GM23338 (cell line): ENCODE results near the gene STOM. TPM values are rescaled to one million over a fixed set of nuclear protein-coding genes. Genes with fewer than 3 reads are reported as not detected.

ENCODE experiments used
- ATAC-seq: fragments of 200-7000 bp; cut with Tn5 transposase; 3 replicates; pipeline ENCODE4 v1.9.1; 2020
- DNase-seq: peaks from one replicate; pipeline ENCODE4 v3.0.0-alpha.2; 2015; ENCODE audit warnings: low spot score
- H2AFZ ChIP-seq: fragments of 200-600 bp; sonication (generic); 2 replicates; pipeline ENCODE4 v1.8.0; 2016; ENCODE audit warnings: antibody characterized with exemption, mild to moderate bottlenecking, moderate library complexity
- H3F3A ChIP-seq: fragments of 200-600 bp; sonication (generic); replicated peaks from 2 replicates; pipeline ENCODE4 v1.8.0; 2017; ENCODE audit warnings: antibody characterized with exemption, mixed run types, low read depth
- H3K27ac ChIP-seq: fragments of 200-600 bp; sonication (generic); 2 replicates; pipeline ENCODE4 v1.6.1; 2016; ENCODE audit warnings: low read depth
- H3K27me3 ChIP-seq: fragments of 200-600 bp; sonication (generic); 2 replicates; pipeline ENCODE4 v1.8.0; 2016; ENCODE audit warnings: mild to moderate bottlenecking, mixed run types, moderate library complexity; ENCODE audit not compliant: insufficient read depth
- H3K36me3 ChIP-seq: fragments of 200-600 bp; sonication (generic); 2 replicates; pipeline ENCODE4 v1.8.0; 2016; ENCODE audit warnings: mild to moderate bottlenecking; ENCODE audit not compliant: insufficient read depth
- H3K4me1 ChIP-seq: fragments of 200-600 bp; sonication (generic); 2 replicates; pipeline ENCODE4 v1.8.0; 2016; ENCODE audit warnings: mild to moderate bottlenecking, moderate library complexity; ENCODE audit not compliant: insufficient read depth
- H3K4me2 ChIP-seq: fragments of 200-600 bp; sonication (generic); 2 replicates; pipeline ENCODE4 v1.7.1; 2017; ENCODE audit warnings: mixed run types
- H3K4me3 ChIP-seq: fragments of 200-600 bp; sonication (generic); 2 replicates; pipeline ENCODE4 v1.6.1; 2016; ENCODE audit warnings: mixed run types
- H3K79me2 ChIP-seq: fragments of 200-600 bp; sonication (generic); replicated peaks from 2 replicates; pipeline ENCODE4 v1.8.0; 2017; ENCODE audit warnings: mild to moderate bottlenecking; ENCODE audit not compliant: insufficient read depth
- H3K9me2 ChIP-seq: fragments of 200-600 bp; sonication (generic); 2 replicates; pipeline ENCODE4 v1.8.0; 2017; ENCODE audit not compliant: insufficient read depth
- H4K20me1 ChIP-seq: fragments of 200-600 bp; sonication (generic); replicated peaks from 2 replicates; pipeline ENCODE4 v1.8.0; 2017; ENCODE audit warnings: mild to moderate bottlenecking; ENCODE audit not compliant: insufficient read depth
- H3K27ac Mint-ChIP-seq: 2 replicates; pipeline ENCODE4 v1.8.0; 2020; ENCODE audit warnings: inconsistent platforms, mild to moderate bottlenecking, moderate library complexity, mixed read lengths
- H3K27me3 Mint-ChIP-seq: 3 replicates; pipeline ENCODE4 v1.8.0; 2022; ENCODE audit warnings: low read depth, mild to moderate bottlenecking, moderate library complexity, mixed read lengths, inconsistent platforms; ENCODE audit not compliant: insufficient read depth, poor library complexity
- H3K36me3 Mint-ChIP-seq: 3 replicates; pipeline ENCODE4 v1.8.0; 2021; ENCODE audit warnings: low read depth, mild to moderate bottlenecking, inconsistent platforms, moderate library complexity, mixed read lengths
- H3K4me1 Mint-ChIP-seq: 3 replicates; pipeline ENCODE4 v1.8.0; 2020; ENCODE audit warnings: mild to moderate bottlenecking, inconsistent platforms, mixed read lengths
- H3K4me3 Mint-ChIP-seq: 3 replicates; pipeline ENCODE4 v1.8.0; 2021; ENCODE audit warnings: moderate library complexity, mild to moderate bottlenecking, inconsistent platforms, mixed read lengths
- H3K9me3 Mint-ChIP-seq: 3 replicates; pipeline ENCODE4 v1.8.0; 2020; ENCODE audit warnings: moderate library complexity, mild to moderate bottlenecking, inconsistent platforms, mixed read lengths
- CREB1 ChIP-seq: fragments of 250-450 bp; sonication (Bioruptor Pico); IDR thresholded peaks from 2 replicates; pipeline ENCODE4 v1.5.0; 2020; ENCODE audit warnings: low read depth, mild to moderate bottlenecking, moderate library complexity
- JUNB ChIP-seq: IDR thresholded peaks from one replicate; pipeline ENCODE4 v1.6.1; 2016; ENCODE audit warnings: antibody characterized with exemption; ENCODE audit not compliant: unreplicated experiment
- NANOG ChIP-seq: IDR thresholded peaks from 2 replicates; pipeline ENCODE4 v1.6.1; 2016; ENCODE audit warnings: antibody characterized with exemption, borderline replicate concordance
- POLR2AphosphoS5 ChIP-seq: IDR thresholded peaks from 2 replicates; pipeline ENCODE4 v1.6.1; 2016; ENCODE audit warnings: antibody characterized with exemption, low read depth
- STAT1 ChIP-seq: IDR thresholded peaks from one replicate; pipeline ENCODE4 v1.6.1; 2016; ENCODE audit warnings: antibody characterized with exemption; ENCODE audit not compliant: unreplicated experiment
- ZNF114 ChIP-seq: fragments of 250-450 bp; sonication (Bioruptor Pico); IDR thresholded peaks from 2 replicates; pipeline ENCODE4 v1.5.0; 2020; ENCODE audit warnings: mild to moderate bottlenecking, moderate library complexity
- polyA plus RNA-seq: library from polyadenylated mRNA; unstranded; fragments of >200 nt; fragmentation: Nextera tagmentation; extraction: Ambion mirVana; gene quantifications from 2 replicates; pipeline ENCODE4 v1.2.1, GENCODE V29; 2016
- total RNA-seq: library from RNA; depleted of rRNA; stranded (reverse); fragments of >200 nt; shearing (Covaris generic); gene quantifications from 2 replicates; pipeline ENCODE4 v1.2.3, GENCODE V29; 2014
- TF ChIP-seq, protein P1 (sequence below): IDR thresholded peaks from one replicate; pipeline ENCODE4 v1.6.1; 2018; ENCODE audit warnings: antibody characterized with exemption; ENCODE audit not compliant: unreplicated experiment
- TF ChIP-seq, protein P2 (sequence below), 2 experiments: fragments of 200-600 bp in 1 of 2; sonication (generic) in 1 of 2; conservative IDR thresholded peaks; 2 replicates each; pipeline versions ENCODE4 v1.5.1 to v1.6.1; 2016 to 2017; ENCODE audit warnings: antibody characterized with exemption in 2 of 2, low read depth in 2 of 2, mild to moderate bottlenecking in 2 of 2, moderate library complexity in 1 of 2
- TF ChIP-seq, protein P3 (sequence below): IDR thresholded peaks from 2 replicates; pipeline ENCODE4 v1.6.1; 2016; ENCODE audit warnings: antibody characterized with exemption

STOM gene
- total and polyA plus RNA-seq, 2 experiments from 2014 or later, result 29.4 to 51.1 TPM

DNA sequence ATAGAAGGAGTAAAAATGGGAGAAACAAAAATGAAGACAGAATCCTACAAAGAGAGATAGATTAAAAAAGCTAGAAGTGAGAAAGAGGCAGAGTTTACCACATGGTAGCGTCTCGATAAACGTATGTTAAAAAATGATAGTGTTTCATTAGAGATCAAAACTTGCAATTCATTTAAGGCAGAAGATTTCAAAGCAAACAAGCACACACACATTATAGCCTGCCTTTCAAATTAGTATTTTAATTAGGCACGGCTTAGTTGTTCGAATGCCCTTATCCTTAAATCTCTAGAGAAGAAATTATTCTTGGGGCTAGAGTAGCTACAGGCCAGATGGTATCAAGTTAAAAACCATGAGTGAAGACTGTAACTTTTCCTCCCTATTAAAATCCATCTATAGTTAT, 6.0 kb downstream of the STOM start (continued):
- TF ChIP-seq, protein P1, sequence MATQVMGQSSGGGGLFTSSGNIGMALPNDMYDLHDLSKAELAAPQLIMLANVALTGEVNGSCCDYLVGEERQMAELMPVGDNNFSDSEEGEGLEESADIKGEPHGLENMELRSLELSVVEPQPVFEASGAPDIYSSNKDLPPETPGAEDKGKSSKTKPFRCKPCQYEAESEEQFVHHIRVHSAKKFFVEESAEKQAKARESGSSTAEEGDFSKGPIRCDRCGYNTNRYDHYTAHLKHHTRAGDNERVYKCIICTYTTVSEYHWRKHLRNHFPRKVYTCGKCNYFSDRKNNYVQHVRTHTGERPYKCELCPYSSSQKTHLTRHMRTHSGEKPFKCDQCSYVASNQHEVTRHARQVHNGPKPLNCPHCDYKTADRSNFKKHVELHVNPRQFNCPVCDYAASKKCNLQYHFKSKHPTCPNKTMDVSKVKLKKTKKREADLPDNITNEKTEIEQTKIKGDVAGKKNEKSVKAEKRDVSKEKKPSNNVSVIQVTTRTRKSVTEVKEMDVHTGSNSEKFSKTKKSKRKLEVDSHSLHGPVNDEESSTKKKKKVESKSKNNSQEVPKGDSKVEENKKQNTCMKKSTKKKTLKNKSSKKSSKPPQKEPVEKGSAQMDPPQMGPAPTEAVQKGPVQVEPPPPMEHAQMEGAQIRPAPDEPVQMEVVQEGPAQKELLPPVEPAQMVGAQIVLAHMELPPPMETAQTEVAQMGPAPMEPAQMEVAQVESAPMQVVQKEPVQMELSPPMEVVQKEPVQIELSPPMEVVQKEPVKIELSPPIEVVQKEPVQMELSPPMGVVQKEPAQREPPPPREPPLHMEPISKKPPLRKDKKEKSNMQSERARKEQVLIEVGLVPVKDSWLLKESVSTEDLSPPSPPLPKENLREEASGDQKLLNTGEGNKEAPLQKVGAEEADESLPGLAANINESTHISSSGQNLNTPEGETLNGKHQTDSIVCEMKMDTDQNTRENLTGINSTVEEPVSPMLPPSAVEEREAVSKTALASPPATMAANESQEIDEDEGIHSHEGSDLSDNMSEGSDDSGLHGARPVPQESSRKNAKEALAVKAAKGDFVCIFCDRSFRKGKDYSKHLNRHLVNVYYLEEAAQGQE, result no peak
- TF ChIP-seq NANOG, result no peak
- TF ChIP-seq POLR2AphosphoS5, result no peak

DNA sequence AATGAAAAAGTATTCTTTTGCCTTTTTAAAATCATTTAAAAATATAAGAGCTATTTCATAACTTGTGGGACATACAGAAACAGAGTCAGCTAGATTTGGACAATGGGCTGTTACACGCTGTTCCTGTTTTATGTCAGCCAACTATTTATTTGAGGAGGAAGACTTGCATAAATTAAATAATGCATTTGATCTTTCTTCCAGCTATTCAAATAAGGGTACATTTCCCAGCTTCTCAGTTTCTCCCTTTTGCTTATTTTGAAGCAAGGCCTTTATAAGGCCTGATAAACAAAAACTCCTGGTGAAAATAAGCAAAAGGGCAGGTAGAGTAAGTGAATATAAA, 6.5 kb downstream of the STOM start:
- Histone ChIP-seq H3K27ac (no peak overlapping the region), H4K20me1 (no peaks in the 10 kb centered on the region), H3K36me3 (no peaks in the 10 kb centered on the region), H2AFZ (no peak overlapping the region), H3K4me2 (no peak overlapping the region), H3K79me2 (peaks cover 21% of the 10 kb centered on the region), H3K4me3 (no peak overlapping the region), H3K9me2 (no peaks in the 10 kb centered on the region), H3K27me3 (no peaks in the 10 kb centered on the region; the same call in 1 of the 2 replicates), H3K4me1 (peaks cover 15% of the 10 kb centered on the region), H3F3A (no peaks in the 10 kb centered on the region)
- Mint-ChIP-seq H3K36me3 (no peaks in the 10 kb centered on the region), H3K27me3 (peaks cover 5% of the 10 kb centered on the region), H3K27ac (no peak overlapping the region), H3K4me3 (no peak overlapping the region), H3K9me3 (no peaks in the 10 kb centered on the region), H3K4me1 (peaks cover 14% of the 10 kb centered on the region)
- ATAC-seq (no peak), DNase-seq (no peak)
- TF ChIP-seq, protein P2, sequence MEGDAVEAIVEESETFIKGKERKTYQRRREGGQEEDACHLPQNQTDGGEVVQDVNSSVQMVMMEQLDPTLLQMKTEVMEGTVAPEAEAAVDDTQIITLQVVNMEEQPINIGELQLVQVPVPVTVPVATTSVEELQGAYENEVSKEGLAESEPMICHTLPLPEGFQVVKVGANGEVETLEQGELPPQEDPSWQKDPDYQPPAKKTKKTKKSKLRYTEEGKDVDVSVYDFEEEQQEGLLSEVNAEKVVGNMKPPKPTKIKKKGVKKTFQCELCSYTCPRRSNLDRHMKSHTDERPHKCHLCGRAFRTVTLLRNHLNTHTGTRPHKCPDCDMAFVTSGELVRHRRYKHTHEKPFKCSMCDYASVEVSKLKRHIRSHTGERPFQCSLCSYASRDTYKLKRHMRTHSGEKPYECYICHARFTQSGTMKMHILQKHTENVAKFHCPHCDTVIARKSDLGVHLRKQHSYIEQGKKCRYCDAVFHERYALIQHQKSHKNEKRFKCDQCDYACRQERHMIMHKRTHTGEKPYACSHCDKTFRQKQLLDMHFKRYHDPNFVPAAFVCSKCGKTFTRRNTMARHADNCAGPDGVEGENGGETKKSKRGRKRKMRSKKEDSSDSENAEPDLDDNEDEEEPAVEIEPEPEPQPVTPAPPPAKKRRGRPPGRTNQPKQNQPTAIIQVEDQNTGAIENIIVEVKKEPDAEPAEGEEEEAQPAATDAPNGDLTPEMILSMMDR (conservative IDR thresholded peaks at IDR 0.05; ENCODE audit: low read depth in 2 of 2), result no peak
- TF ChIP-seq JUNB (no peak), STAT1 (no peak), ZNF114 (CRISPR knock-in tag) (no peak), POLR2AphosphoS5 (no peak), CREB1 (CRISPR knock-in tag) (no peak)
- TF ChIP-seq, protein P1, result no peak
- TF ChIP-seq, protein P3, sequence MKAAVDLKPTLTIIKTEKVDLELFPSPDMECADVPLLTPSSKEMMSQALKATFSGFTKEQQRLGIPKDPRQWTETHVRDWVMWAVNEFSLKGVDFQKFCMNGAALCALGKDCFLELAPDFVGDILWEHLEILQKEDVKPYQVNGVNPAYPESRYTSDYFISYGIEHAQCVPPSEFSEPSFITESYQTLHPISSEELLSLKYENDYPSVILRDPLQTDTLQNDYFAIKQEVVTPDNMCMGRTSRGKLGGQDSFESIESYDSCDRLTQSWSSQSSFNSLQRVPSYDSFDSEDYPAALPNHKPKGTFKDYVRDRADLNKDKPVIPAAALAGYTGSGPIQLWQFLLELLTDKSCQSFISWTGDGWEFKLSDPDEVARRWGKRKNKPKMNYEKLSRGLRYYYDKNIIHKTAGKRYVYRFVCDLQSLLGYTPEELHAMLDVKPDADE, result no peak
